SU-DHL-6 (cell line): ENCODE results near the gene COL27A1.

Source experiments
- H2AFZ ChIP-seq: fragments of 200-600 bp; sonication (generic); 2 replicates; pipeline ENCODE4 v1.6.1; 2014; ENCODE audit warnings: low read depth, mild to moderate bottlenecking, moderate library complexity, mixed read lengths, antibody characterized with exemption, low read length; ENCODE audit not compliant: severe bottlenecking
- H3F3A ChIP-seq: fragments of 200-600 bp; shearing (Covaris generic); 2 replicates; pipeline ENCODE4 v1.6.0; 2016; ENCODE audit warnings: antibody characterized with exemption, mild to moderate bottlenecking; ENCODE audit not compliant: insufficient read depth
- H3K27ac ChIP-seq: fragments of 200-600 bp; sonication (generic); 2 replicates; pipeline ENCODE4 v1.5.1; 2016; ENCODE audit warnings: low read depth, mild to moderate bottlenecking, low read length, moderate library complexity, mixed read lengths
- H3K27me3 ChIP-seq: fragments of 200-600 bp; sonication (generic), shearing (Covaris generic); 2 replicates; pipeline ENCODE4 v1.6.0; 2014; ENCODE audit warnings: mild to moderate bottlenecking, low read length
- H3K36me3 ChIP-seq: fragments of 200-600 bp; sonication (generic); 2 replicates; pipeline ENCODE4 v1.6.1; 2014; ENCODE audit warnings: mild to moderate bottlenecking, low read length, mixed read lengths
- H3K4me2 ChIP-seq: fragments of 300-600, 200-600 bp; shearing (Covaris generic), sonication (generic); 2 replicates; pipeline ENCODE4 v1.6.0; 2014; ENCODE audit warnings: low read length, low read depth, mild to moderate bottlenecking; ENCODE audit not compliant: poor library complexity, severe bottlenecking
- H3K4me3 ChIP-seq: fragments of 200-600 bp; sonication (generic); 2 replicates; pipeline ENCODE4 v1.5.1; 2014; ENCODE audit warnings: antibody characterized with exemption, low read length, mild to moderate bottlenecking, mixed read lengths; ENCODE audit not compliant: insufficient read depth, poor library complexity, severe bottlenecking
- H3K79me2 ChIP-seq: fragments of 200-600 bp; sonication (generic); 2 replicates; pipeline ENCODE4 v1.6.1; 2014; ENCODE audit warnings: mild to moderate bottlenecking, low read length, moderate library complexity; ENCODE audit not compliant: insufficient read depth
- H3K9ac ChIP-seq: fragments of 200-600 bp; sonication (generic); 2 replicates; pipeline ENCODE4 v1.7.0; 2014; ENCODE audit warnings: mild to moderate bottlenecking, low read length
- H3K9me2 ChIP-seq: fragments of 200-600 bp; sonication (generic); replicated peaks from 2 replicates; pipeline ENCODE4 v1.6.1; 2014; ENCODE audit warnings: low read length; ENCODE audit not compliant: insufficient read depth
- H3K9me3 ChIP-seq: fragments of 200-600 bp; sonication (generic); 2 replicates; pipeline ENCODE4 v1.6.1; 2014; ENCODE audit warnings: low read length, mixed read lengths; ENCODE audit not compliant: insufficient read depth
- H4K20me1 ChIP-seq: fragments of 200-600 bp; sonication (generic); 2 replicates; pipeline ENCODE4 v1.6.1; 2014; ENCODE audit warnings: low read depth, mild to moderate bottlenecking, antibody characterized with exemption, low read length, moderate library complexity, mixed read lengths
- CTCF ChIP-seq: fragments of 200-600 bp; sonication (generic); IDR thresholded peaks from one replicate; pipeline ENCODE4 v1.5.1; 2017; ENCODE audit warnings: antibody characterized with exemption, mild to moderate bottlenecking, low read length, moderate library complexity; ENCODE audit not compliant: insufficient read depth, poor library complexity, severe bottlenecking
- EZH2phosphoT487 ChIP-seq: fragments of 200-600 bp; sonication (generic), shearing (Covaris generic); conservative IDR thresholded peaks from 2 replicates; pipeline ENCODE4 v1.6.1; 2018; ENCODE audit warnings: mild to moderate bottlenecking, antibody characterized with exemption, low read length, moderate library complexity, mixed read lengths

The COL27A1 gene

DNA sequence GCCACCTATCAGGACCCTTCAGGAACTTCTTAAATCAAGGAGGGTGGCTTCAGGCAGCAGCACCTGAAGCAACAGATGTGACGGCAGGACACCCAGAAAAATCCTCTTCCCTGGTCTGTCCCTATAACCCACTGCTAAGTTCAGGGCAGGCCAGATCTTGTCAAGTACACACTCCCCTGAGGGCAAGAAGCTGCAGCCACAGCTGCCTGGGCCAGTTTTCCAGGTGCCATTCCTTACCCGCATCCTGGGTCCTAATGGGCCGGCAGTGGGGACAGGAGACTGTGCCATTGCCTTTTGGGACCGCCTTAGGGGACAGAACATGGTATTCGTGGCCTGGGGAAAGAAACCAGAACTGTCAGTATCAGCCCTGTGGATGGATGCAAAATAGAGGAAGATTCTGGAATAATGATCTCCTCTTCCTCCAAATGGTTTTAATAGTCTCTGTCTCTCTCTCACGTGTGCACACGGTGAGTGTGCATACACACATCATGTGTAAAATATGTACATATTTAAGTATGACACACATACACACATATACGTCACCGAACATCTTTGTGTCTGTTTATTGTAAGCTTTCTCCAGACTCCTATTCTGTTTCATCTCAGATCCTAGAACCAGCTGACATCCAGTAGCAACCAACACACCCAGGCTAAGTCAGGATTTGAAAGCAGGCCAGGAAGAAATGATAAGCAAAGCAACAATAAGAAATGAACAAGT, 188.3 kb downstream of the COL27A1 start:
- H3F3A ChIP-seq = 0 out of 2 replicates have a peak, but pooled peaks cover 8% of the 10 kb centered on the region
- no peak overlapping the region for H3K27ac ChIP-seq
- no peaks in the 10 kb centered on the region for H3K9me2 ChIP-seq
- H3K27me3 ChIP-seq = no peaks in the 10 kb centered on the region
- TF ChIP-seq CTCF (no peak), EZH2phosphoT487 (no peak)
- H3K4me2 ChIP-seq = no peak overlapping the region
- H3K9ac ChIP-seq = no peak overlapping the region
- no peaks in the 10 kb centered on the region for H3K9me3 ChIP-seq
- no peak overlapping the region for H3K4me3 ChIP-seq
- H4K20me1 ChIP-seq = no peaks in the 10 kb centered on the region
- H3K36me3 ChIP-seq = peaks cover 24% of the 10 kb centered on the region; the same call in 1 of the 2 replicates
- H2AFZ ChIP-seq = no peak overlapping the region
- H3K79me2 ChIP-seq = no peaks in the 10 kb centered on the region

- Histone ChIP-seq H3K27me3 (no peaks in the 10 kb centered on the region), H4K20me1 (no peaks in the 10 kb centered on the region), H3K27ac (no peak overlapping the region), H3F3A (0 out of 2 replicates have a peak, but pooled peaks cover 8% of the 10 kb centered on the region), H3K4me2 (no peak overlapping the region), H3K9me2 (no peaks in the 10 kb centered on the region), H3K9ac (no peak overlapping the region), H3K9me3 (no peaks in the 10 kb centered on the region), H3K79me2 (no peaks in the 10 kb centered on the region), H2AFZ (no peak overlapping the region), H3K4me3 (no peak overlapping the region), H3K36me3 (peaks cover 24% of the 10 kb centered on the region; the same call in 1 of the 2 replicates)
- TF ChIP-seq CTCF = no peak
- TF ChIP-seq EZH2phosphoT487 = no peak
These were observed 188.8 kb downstream of the COL27A1 start for GRCh38 chr9:114344188-114344566.

DNA sequence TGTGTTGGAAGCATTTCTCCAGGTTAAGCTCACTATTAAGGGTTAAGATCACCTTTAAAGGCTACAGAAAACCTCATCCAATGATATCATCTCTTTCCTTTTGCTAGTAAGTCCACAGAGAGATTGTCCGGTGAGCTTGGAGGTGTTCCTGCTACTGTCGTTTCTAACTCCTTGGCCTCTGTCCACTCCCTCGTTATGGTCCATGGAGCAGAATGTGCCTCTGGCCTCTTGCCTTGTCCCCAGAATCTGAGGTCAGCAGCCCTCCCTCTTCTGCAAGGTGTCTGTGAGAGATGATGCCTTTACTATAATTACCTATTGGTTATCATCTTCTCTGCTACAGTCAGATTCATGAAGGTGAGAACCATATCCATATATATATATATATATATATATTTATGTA, 189.4 kb downstream of the COL27A1 start:
- H3K27me3 ChIP-seq = no peaks in the 10 kb centered on the region
- H3K27ac ChIP-seq = no peak overlapping the region
- H3K79me2 ChIP-seq = no peaks in the 10 kb centered on the region
- H3K9ac ChIP-seq = no peak overlapping the region
- no peak overlapping the region for H3K4me3 ChIP-seq
- H2AFZ ChIP-seq = no peak overlapping the region
- H4K20me1 ChIP-seq = no peaks in the 10 kb centered on the region
- no peak overlapping the region for H3K4me2 ChIP-seq
- no peaks in the 10 kb centered on the region for H3K9me2 ChIP-seq
- TF ChIP-seq CTCF (no peak), EZH2phosphoT487 (no peak)
- peaks cover 28% of the 10 kb centered on the region; the same call in 1 of the 2 replicates for H3K36me3 ChIP-seq
- no peaks in the 10 kb centered on the region for H3K9me3 ChIP-seq
- H3F3A ChIP-seq = 0 out of 2 replicates have a peak, but pooled peaks cover 8% of the 10 kb centered on the region
